ENCODE data around the gene WNT7B.

WNT7B gene

GRCh38 chr22:45877651-45878050, 99.3 kb downstream of the WNT7B start:
- DNase-seq: peak; percentile 11 to 56
- Histone ChIP-seq H3K36me3 (no peaks in the 10 kb centered on the region), H3K4me3 (no peak overlapping the region), H3K27me3 (peaks cover 0 to 62% of the 10 kb centered on the region in 2 donors), H3K4me1 (peaks cover 0 to 16% (median 10%) of the 10 kb centered on the region in 4 donors), H3K9me3 (peaks cover 0 to 7% (median 3%) of the 10 kb centered on the region in 3 donors), H3K27ac (no peak overlapping the region)
- intact Hi-C loops (cut with DNase I; ENCODE audit: low total_unique reads): no loop called here
- TF ChIP-seq, protein P1, sequence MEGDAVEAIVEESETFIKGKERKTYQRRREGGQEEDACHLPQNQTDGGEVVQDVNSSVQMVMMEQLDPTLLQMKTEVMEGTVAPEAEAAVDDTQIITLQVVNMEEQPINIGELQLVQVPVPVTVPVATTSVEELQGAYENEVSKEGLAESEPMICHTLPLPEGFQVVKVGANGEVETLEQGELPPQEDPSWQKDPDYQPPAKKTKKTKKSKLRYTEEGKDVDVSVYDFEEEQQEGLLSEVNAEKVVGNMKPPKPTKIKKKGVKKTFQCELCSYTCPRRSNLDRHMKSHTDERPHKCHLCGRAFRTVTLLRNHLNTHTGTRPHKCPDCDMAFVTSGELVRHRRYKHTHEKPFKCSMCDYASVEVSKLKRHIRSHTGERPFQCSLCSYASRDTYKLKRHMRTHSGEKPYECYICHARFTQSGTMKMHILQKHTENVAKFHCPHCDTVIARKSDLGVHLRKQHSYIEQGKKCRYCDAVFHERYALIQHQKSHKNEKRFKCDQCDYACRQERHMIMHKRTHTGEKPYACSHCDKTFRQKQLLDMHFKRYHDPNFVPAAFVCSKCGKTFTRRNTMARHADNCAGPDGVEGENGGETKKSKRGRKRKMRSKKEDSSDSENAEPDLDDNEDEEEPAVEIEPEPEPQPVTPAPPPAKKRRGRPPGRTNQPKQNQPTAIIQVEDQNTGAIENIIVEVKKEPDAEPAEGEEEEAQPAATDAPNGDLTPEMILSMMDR (IDR thresholded peaks at IDR 0.05): no peak

GRCh38 chr22:45877036-45877380, 100.0 kb downstream of the WNT7B start:
- intact Hi-C loops (cut with DNase I; ENCODE audit: low total_unique reads): no loop called here
- TF ChIP-seq, protein P1 (IDR thresholded peaks at IDR 0.05): no peak
- DNase-seq: no peak
- no peak overlapping the region for H3K4me3 ChIP-seq
- H3K4me1 ChIP-seq: peaks cover 0 to 16% (median 10%) of the 10 kb centered on the region in 4 donors
- H3K9me3 ChIP-seq: peaks cover 0 to 11% (median 10%) of the 10 kb centered on the region in 3 donors
- no peak overlapping the region for H3K27ac ChIP-seq
- H3K27me3 ChIP-seq: peaks cover 0 to 56% of the 10 kb centered on the region in 2 donors
- H3K36me3 ChIP-seq: no peaks in the 10 kb centered on the region

DNA sequence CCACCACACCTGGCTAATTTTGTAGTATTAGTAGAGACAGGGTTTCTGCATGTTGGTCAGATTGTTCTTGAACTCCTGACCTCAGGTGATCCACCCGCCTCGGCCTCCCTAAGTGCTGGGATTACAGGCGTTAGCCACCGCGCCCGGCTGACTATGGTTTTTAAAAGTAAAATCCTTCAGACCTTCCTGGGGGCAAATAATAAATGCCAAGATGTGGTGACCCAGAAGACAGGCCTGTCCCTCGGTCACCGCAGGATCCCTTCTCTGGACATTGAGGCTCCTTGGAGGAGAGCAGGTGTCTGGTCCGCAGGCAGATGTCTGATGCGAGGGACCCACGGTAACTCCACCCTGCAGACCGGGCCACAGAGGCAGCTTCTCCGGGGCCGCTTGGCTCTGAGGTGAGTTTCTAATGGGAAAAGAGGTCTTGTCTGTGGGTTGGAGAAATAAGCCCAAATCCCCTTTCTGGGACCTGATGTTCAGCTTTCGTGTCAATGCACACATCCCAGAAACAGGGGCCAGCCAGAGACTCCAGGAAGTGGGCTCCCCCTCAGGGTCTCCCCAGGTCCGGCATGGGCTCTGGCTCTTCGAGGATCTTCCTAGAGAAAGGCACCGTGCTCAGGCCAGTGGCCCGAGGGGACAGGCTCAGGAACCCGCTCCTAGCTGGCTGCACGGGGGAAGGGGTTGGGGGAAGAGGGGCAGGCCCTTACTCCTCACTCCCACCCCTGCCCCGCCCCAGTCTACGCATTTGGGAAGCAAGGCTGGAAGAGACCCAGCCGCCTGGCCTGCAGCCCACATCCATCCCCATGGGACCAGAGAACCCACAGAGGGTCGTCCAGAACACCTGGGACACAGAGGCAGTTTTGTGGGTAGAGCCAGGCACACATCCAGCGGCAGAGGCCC, 100.6 kb downstream of the WNT7B start:
- H3K4me1 ChIP-seq: peaks cover 0 to 13% (median 9%) of the 10 kb centered on the region in 4 donors
- H3K4me3 ChIP-seq: no peak overlapping the region
- H3K27me3 ChIP-seq: peaks cover 0 to 50% of the 10 kb centered on the region in 2 donors
- peak; percentile 16 to 48 for DNase-seq
- no peaks in the 10 kb centered on the region for H3K36me3 ChIP-seq
- no peak overlapping the region for H3K27ac ChIP-seq
- intact Hi-C loops (cut with DNase I; ENCODE audit: low total_unique reads): no loop called here
- peaks cover 0 to 11% (median 10%) of the 10 kb centered on the region in 3 donors for H3K9me3 ChIP-seq
- TF ChIP-seq, protein P1 (IDR thresholded peaks at IDR 0.05): no peak

DNA sequence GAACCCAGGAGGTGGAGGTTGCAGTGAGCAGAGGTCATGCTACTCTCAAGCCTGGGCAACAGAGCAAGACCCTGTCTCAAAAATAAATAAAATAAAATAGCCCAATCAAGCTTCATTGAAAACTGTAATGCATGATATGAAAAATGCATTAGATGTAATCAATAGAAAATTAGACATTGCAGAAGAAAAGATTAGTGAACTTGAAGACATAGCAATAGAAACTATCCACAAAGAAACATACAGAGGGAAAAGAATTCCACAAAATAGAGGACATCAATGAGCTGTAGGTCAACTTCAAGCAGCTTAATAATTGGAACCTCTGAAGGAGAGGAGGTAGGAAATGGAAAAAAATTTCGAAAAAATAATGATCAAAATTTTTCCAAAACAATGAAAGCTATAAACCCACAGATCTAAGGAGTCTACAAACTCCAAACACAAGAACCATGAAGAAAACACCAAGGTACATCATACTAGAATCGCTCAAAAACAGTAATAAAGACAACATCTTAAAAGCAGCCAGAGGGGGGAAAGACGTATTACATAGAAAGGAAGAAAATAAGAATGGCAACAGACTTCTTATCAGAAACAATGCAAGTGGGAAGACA, 104.2 kb downstream of the WNT7B start:
- peaks cover 0 to 11% (median 10%) of the 10 kb centered on the region in 3 donors for H3K9me3 ChIP-seq

GRCh38 chr22:45871721-45872120, 105.2 kb downstream of the WNT7B start:
- H3K27me3 ChIP-seq: peaks cover 0 to 22% of the 10 kb centered on the region in 2 donors
- intact Hi-C loops (cut with DNase I; ENCODE audit: low total_unique reads): no loop called here
- H3K27ac ChIP-seq: no peak overlapping the region
- no peaks in the 10 kb centered on the region for H3K36me3 ChIP-seq
- DNase-seq: no peak
- TF ChIP-seq, protein P1 (IDR thresholded peaks at IDR 0.05): no peak
- peaks cover 0 to 11% (median 10%) of the 10 kb centered on the region in 3 donors for H3K9me3 ChIP-seq
- H3K4me3 ChIP-seq: no peak overlapping the region
- H3K4me1 ChIP-seq: peaks cover 0 to 12% (median 9%) of the 10 kb centered on the region in 4 donors

More for the DNA sequence above, 104.2 kb downstream of the WNT7B start:
- H3K4me1 ChIP-seq: peaks cover 0 to 2% (median under 1%) of the 10 kb centered on the region in 4 donors
- intact Hi-C loops (cut with DNase I; ENCODE audit: low total_unique reads): no loop called here
- no peak overlapping the region for H3K4me3 ChIP-seq
- H3K36me3 ChIP-seq: no peaks in the 10 kb centered on the region
- peaks cover 0 to 22% of the 10 kb centered on the region in 2 donors for H3K27me3 ChIP-seq
- DNase-seq: peak in 1 of 2 donors; percentile 9
- H3K27ac ChIP-seq: no peak overlapping the region
- TF ChIP-seq, protein P1 (IDR thresholded peaks at IDR 0.05): no peak

Measured in tibial artery (tissue), 4 donors.